GM18526 (cell line): ENCODE results near the gene MAPK12.

Experiments used
- POLR2A ChIP-seq: IDR thresholded peaks from 3 replicates; pipeline ENCODE4 v1.6.1; 2011; ENCODE audit not compliant: insufficient read length; ENCODE audit errors: extremely low read depth

Gene MAPK12

DNA sequence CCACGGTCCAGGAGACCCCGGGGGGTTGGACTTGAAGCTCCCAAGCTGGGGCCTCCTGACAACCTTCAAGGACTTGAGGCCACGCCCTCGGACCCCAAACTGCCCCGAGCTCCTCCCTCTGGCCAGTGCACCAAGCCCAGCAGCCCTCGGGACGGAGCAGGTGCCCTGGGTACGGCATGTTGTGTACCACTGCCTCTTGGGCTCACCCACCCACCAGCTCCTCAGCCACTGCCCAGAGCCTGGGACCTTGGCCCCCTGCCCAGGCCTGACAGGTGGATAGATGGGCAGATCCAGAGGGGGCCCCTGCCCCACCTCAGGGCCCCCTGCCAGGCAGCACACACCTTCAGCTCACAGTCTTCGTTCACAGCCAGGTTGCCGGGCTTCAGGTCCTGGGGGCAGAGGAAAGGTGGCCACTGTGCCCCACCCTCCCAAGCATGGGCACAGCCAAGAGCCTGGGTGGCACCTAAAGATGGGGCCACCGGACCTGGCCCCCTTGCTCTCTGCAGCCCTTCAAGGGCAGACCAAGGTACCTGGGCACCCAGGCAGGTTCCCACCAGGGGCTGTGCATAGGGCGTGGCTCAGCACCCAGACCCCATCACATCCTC is 5.1 kb downstream of the MAPK12 start:
- TF ChIP-seq POLR2A: no peak

DNA sequence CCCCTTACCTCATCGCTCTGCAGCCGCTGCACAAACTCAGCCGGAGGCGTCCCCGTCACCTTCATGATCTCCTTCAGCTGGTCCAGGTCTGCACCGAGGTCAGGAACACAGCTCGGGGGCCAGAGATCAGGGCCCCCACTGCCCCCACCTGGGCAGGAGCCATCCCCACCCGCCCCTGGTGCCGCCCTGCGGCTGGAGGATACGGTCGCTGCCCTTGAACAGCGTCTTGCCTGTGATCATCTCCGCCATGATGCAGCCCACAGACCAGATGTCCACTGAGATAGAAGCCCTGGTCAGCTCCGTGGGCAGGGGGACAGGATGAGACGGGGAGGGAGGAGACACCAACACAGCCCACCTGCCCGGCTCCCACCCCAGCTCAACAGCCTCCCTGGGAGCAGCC is 5.9 kb downstream of the MAPK12 start:
- TF ChIP-seq POLR2A: no peak

DNA sequence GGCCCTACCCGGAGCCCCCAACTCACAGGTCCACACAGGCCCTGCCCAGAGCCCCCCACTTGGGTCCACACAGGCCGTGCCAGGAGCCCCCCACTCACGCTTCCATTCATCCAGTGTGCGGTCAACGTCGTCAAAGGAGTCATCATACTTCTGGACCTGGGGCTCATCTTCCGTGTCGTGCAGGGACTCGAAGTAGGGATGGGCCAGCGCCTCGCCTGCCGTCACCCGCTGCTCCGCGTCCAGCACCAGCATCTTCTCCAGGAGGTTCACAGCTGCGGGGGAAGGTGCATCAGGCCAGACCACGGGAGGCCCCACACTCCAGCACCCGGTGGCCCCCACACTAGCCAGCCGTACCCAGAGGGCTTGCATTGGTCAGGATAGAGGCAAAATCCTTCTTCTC is 6.4 kb downstream of the MAPK12 start:
- TF ChIP-seq POLR2A: no peak

DNA sequence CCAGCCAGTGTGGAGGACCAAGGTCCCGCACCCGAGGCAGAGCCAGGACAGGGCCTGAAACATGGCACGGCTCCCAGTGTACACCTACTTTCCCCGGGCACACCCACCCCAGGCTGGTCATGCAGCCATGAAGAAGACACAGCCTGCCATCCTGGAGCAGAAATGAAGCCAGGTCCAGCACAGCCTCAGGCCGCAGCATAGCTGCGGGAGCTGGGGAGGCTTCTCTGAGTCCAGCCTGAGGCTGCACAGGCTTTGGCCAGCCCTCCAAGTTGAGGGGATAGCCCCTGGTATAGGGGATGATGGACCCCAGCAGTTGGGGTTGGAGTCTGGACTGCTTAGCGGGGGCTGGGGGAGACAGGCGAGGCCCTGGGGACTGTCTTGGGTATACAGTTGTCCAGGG is 7.5 kb downstream of the MAPK12 start:
- TF ChIP-seq POLR2A: no peak

DNA sequence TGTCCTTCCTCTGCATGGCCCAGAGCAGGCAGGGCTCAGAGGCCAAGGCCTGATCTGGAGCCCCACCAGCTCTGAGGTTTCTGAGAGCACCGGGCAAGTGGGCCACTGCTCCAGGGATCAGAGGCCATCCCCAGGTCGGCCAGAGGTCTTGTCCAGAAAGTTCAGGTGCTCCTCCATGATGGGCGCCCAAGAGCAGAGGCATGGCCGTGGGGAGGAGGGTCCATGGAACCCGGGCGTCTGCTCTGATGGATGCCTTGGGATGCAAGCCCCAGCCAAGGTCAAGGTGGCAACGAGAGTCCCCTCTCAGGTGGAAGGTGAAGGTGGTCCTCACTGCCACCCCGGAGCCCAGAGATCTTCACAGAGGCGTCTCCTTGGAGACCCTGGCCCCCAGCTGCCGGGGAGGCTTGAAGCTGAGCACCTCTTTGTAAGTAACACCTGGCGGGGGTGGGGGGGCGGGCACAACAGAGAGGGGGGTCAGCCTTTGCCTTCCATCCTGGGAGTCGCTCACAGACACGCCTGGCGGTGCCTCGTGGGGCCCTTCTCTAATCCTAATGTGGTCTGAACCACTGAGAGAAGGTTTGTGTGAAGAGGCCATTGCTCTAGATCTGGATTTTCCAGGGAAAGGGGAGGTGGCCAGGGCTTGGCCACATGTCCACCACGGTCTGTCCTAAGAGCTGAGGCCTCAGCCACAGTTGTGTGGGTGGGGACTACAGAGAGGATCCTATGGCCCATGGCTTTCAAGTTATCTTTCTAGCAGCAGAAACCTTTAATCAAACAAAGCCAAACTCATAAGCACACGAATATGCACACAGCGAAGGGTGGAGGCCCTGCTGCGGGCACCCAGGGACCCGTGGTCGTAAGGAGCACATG is 8.2 kb downstream of the MAPK12 start:
- no peak for TF ChIP-seq POLR2A

DNA sequence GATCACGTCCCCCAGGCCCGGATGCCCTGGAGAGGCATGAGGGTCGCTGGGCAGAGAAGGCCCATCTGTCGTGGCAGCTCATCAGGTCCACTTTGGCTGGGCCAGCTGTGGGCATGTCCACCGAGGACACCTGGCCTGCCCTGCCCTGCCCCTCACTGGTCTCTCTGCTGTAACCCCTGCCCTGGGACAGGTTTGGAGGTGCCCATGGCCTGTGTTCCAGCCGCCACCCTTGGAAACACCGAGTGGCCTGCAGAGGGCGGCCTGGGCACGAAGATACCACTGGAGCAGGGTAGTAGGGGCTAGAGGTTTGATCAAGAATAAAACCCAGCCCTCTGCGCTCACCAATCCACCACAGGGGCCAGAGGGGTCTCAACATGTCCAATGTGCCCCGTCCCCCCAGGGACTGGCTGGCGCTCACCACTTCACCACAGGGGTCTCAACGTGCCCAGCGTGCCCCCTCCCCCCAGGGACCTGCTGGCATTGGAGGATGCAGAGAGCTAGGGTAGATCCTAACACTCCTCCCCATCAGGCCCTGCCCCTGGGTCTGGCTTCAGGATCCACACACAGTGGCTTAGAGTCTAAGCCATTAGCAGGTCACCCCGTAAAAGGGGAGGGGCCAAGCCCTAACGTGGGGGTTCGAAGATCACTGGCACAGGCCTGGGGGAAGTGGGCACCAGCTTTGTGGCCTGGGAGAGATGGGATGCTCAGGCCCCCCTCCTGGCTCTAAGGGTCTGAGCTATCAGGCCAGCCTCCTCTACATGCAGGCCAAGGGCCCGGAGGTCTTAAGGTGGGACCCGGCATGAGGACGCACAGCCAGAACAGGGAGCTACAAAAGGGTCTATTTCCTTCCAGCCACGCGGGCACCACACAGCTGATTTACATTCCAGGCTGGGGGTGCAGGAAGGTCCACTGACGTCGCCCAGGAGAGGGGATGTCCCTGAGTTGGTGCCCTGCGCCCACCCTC is 9.1 kb downstream of the MAPK12 start:
- no peak for TF ChIP-seq POLR2A

- TF ChIP-seq POLR2A: no peak
Observed at GRCh38 chr22:50251477-50252081, 9.9 kb downstream of the MAPK12 start.

- TF ChIP-seq POLR2A: peak; percentile 60
Observed at GRCh38 chr22:50250555-50251476, 10.7 kb downstream of the MAPK12 start, which contains the start of gene HDAC10. HDAC10 (minus strand) TSS chr22:50251265; CDS start chr22:50251032, 233 bp downstream.

GRCh38 chr22:50250249-50250554 is 11.3 kb downstream of the MAPK12 start:
- TF ChIP-seq POLR2A: no peak

DNA sequence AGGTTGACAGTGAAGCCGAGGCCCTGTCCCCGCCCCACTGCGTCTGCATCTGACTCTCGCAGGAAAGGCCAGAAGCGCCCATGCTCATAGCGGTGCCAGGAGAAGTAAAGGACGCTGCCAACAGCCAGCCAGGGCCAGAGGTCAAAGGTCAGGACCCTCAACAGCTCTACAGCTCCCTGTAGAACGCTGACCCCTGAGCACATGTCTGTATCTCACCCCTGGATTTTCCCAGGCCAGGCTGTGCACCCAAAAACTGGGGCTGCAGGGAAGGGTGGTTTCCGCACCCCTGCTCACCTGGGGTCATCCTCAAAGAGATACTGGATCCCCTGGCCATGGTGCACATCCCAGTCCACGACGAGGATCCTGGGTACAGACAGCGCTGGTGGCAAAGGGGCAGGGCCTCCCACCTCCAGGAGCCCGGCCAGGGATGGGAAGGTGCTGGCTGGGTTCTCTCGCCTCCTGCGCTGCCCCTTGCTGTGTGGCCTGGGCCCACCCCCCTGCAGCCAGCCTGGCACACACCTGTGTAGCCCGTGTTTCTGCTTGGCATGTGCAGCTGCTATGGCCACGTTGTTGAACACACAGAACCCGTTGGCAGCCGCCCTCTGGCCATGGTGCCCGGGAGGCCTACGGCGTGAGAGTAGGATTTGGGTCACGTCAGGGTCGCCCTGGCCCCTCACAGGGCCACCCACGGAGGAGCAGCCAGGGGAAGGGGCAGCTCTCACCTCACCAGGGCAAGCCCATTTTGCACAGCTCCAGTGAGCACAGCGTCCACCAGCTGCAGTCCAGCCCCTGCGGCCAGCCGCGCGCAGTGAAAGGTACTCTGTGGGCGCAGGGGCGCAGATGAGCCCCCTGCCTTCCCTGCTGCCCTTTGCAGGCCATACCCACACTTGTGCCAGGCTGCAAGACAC is 11.9 kb downstream of the MAPK12 start:
- TF ChIP-seq POLR2A: no peak

DNA sequence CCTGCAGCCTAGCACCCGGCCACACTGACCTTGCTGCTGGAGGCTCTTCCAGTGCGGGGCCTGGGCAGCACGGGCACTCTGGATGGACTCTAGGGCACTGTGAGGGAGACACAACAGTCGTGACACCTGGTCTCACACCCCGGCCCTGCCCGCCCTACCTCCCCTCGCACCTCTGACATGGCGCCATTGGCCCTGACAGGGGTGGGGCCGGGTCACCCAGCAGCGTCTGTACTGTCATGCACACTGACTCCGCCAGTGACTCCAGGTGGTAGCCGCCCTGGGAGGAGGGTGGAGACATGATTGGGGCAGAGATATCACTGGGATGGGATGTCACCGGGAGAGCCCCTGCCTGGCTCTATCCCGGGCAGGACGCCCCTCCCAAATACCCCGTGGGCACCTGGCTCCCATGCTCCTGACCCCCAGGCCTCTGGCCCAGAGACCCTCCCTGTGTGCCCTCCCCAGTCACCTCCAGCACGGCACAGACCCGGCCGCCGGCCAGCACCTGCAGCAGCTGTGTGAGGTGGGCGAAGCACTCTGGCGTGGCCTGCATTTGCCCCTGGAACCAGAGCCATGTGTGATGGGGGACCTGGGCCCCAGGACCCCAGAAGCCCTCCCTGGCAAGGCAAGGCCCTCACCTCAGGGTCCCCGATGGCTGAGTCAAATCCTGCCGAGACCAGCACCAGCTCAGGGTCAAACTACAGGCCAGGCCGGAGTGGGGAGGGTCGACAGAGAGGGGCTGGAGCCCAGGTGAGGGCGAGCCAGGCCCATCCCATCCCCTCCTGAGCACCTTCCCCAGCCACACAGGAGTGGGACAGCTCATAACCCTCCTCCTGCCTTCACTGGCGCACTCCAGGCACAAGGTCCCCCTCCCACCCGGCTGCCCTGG is 13.0 kb downstream of the MAPK12 start:
- TF ChIP-seq POLR2A: no peak

- TF ChIP-seq POLR2A: no peak
Observed at GRCh38 chr22:50247748-50248147, 13.7 kb downstream of the MAPK12 start.
